GM18502 (cell line): ENCODE results near the gene MAFB.

Experiments used
- ATAC-seq: cut with Tn5 transposase; IDR thresholded peaks from one replicate; pipeline ENCODE4 v1.9.1; 2021; ENCODE audit warnings: mild to moderate bottlenecking; ENCODE audit not compliant: unreplicated experiment, poor library complexity

The MAFB gene

GRCh38 chr20:40663991-40664880 is 24.8 kb downstream of the MAFB start:
- ATAC-seq = no peak

GRCh38 chr20:40663304-40663790 is 25.7 kb downstream of the MAFB start:
- no peak for ATAC-seq

GRCh38 chr20:40659567-40659966 is 29.5 kb downstream of the MAFB start:
- no peak for ATAC-seq

DNA sequence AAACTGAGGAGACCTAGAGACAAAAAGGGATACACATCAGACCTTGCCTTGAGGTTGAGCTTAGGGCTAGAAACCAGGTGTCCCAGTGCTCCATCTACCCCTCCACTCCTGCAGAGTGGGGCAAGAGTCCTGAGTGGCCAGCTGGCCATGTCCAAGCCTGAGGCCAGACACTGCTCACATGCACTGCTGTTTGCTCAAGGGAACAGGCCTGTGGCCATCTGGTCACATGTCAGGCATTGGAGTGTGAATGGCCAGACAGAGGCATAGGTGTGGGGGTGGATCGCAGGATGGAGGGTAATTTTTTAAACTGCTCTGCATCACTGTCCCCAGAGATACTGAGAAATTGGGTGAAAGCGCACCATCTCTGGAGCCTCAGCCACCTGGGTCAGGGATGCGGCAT is 30.5 kb downstream of the MAFB start:
- no peak for ATAC-seq

- no peak for ATAC-seq
Observed at GRCh38 chr20:40657526-40657925, 31.5 kb downstream of the MAFB start.

DNA sequence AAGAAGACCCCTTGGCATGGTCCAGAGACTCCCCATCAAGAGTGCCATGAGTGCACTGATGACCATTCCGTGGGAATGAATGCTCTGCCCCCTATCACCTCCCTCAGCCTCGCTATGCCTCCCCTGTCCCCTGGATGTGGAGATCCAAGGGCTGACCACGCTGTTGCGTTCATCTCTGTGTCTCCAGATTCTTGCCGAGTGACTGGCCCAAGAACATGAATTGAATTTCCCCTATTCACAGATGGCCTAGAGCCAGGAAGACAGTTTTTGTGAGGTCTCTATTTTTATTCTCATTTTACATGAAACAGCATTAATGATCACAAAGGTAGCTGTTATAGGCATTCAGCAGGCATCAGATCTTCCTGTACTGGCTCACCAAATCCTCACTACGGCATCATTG is 33.6 kb downstream of the MAFB start:
- ATAC-seq = no peak

DNA sequence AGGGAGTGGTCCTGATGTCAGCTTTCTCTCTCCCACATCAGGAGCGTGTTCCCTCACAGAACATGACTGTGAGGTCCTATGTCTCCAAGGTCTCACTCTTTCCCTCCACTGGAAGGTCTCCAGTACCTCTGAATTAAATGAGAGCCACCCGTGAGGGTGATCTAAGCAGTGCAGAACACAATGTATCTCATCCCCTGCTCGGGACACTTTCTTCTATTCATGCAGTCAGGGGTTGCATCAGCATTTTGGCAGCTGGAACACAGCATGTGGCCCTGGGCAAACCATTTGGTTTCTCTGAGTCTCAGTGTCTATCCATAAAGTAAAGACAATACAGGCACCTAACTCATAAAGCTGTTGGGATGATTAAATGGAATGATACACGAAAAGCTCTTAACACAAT is 34.2 kb downstream of the MAFB start:
- ATAC-seq = no peak

GRCh38 chr20:40652441-40652987 is 36.5 kb downstream of the MAFB start:
- ATAC-seq = no peak

DNA sequence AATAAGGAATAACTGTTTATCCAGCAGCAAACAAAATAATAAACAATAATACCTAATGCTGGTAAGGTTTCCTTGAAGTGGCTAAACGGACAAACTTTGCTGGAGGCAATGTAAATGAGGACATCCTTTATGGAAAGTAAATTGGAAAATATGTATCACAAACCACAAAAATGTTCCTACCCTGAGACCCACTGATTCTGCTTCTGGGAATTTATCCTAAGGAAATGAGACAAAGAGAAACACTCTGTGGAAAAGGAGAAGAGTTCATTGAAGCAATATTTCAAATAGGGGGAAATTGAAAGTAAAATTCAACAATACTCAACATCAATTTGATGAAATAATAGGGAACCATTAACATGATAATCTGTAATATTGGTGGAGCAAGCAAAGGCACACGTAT is 37.9 kb downstream of the MAFB start:
- ATAC-seq = no peak

GRCh38 chr20:40650707-40651106 is 38.3 kb downstream of the MAFB start:
- no peak for ATAC-seq

DNA sequence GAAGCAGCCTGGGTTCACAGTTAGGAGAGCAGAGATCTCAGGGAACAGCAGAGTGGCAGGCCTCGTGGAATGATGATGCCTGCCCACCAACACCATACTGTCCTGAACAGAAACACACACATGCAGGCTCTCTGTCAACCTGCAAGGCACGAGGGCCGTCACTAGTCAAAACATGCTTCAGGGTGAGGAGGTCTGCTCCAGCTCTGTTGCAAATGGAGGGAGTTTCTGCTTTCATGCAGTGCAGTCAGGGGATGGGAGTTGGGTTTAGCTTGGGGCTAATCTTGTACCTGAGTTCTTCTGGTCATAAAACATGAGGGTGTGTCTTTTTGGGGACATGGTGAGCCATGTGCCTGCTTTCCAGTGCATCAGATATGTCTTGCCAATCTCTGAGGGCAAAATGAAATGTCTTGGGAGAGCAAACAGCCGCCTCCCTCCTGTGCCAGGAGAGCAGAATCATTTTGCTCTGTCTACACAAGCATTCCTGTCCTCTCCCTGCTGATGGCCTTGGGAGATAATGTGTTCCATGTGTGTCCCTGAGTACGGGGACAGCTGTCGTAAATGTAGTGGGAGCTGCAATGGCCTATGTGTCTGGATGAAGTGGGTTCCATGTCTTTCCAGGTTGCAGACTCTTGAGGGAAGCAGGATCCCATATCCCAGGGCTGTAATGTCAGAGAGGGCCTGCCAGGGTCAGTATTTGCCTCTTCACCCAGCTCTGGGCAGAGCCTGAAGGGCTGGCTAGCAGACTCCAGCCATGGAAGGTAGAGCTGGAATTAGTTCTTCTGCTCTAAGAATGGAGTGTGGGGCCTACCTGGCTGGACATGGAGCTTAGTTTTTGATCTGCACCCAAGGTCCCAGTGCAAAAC is 40.6 kb downstream of the MAFB start:
- ATAC-seq = no peak

DNA sequence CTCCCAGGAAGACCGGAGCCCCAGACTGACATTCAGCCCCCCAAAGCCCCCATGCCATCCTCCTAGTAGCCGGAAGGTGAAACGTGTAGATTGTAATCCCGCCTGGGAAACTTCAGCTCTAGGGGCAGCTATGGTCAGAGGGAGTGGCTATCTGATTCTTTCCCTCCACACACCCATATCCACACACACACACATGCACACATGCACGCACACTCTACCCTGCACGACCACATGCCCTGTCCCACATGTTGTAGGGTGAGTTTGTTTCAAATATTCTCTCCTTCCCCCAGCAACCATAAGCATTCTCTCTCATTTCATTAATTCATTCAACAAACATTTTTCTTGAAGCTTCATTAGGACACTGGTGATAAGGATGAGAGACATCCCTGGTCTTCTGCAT is 42.2 kb downstream of the MAFB start:
- ATAC-seq = no peak

GRCh38 chr20:40646361-40646760 is 42.7 kb downstream of the MAFB start:
- ATAC-seq = no peak

GRCh38 chr20:40644863-40645262 is 44.2 kb downstream of the MAFB start:
- ATAC-seq = no peak

- ATAC-seq = no peak
Observed at GRCh38 chr20:40643891-40644290, 45.1 kb downstream of the MAFB start.

DNA sequence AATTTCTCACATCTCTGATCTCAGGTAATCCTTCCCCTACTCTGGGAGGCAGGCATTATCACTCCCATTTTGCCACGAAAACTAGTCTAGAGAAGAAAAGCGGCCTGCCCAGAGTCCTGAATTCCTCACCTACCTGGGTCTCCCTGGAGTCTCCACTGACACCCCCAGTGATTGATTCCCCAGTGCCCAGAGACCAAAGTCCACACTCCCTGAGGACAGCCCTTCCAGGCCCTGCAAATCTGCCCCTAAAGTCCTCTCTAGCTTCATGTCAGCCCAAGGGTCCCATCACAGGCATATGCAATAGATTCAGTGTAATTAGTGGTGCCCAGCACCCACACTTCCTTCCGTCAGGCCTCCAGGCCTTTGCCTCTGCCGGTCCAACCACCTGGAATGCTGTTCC is 47.2 kb downstream of the MAFB start:
- no peak for ATAC-seq

- ATAC-seq = no peak
Observed at GRCh38 chr20:40641202-40641601, 47.8 kb downstream of the MAFB start.

DNA sequence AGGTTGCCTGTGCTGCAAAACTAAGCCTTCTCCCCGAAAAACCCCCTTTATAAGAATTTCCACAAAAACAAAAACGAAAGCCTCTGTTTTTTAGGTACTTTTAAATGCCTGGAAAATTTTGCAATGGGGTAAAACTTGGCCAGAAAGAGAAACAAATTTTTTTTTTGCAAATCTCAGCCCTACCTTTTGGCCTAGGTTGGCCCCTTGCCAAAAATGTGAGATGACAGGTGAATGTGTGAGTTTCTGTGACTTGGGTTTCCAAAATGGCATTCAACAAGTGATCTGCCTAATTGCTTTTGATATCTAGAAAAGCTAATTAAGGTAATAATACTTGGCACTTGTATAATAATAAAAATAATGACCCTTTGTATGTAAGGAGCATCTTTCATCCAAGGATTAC is 48.4 kb downstream of the MAFB start:
- no peak for ATAC-seq

DNA sequence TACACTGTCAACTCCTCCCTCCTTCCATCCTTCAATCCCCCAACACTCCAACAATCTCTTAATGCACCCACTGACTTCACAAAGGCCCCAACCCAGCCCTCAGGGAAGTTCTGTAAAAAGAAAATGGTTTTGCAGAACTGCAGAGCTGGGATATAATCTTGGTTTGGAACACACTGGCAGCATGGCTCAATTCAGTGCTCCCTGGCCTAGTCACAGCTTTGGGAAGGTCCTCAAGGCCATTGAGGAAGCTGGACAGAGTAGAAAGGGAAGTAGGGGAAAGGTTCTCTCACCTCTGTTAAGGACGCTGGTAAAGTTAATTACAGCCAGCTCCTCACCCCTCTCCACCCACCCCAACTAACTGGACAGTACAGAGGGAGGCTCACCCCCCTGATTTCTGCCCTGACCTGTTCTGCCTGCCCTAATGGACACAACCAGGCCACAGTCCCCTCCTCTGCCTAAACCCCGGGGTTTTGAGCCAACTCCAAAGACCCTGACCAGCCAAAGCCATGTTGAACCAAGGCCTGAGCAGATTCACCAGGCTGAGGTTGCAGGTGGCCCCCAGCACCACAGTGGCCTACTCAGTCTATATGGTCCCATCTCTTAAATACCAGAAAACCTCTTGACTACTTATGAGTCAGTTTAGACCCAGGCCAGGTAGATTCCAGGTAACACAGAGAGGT is 49.2 kb downstream of the MAFB start:
- ATAC-seq = no peak

DNA sequence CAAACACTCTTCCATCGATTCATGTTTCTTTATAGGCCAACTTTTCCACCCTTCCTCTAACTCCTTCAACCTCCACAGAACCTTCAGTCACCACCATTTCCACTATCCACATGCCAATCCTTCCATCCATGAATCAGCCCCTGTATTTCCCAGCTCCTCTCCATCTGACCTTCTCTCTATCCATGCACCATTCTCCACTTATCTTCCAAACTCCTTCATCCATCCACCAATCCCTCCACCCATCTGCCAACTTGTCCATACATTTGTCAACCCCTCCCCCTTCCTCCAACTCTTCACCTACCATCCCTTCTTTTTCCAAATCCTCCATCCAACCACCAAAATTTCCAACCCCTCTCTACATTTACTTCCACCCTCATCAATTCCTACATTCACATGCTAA is 49.9 kb downstream of the MAFB start:
- ATAC-seq = no peak
